Germinal center (tissue), 1 donor: ENCODE measurements around the gene SOD1.
"Not testable (repeated sequence)": the region's sequence is repeated elsewhere in the genome, so short reads cannot be mapped to it uniquely, and the experiment has no call there.

Experiments
- DNase-seq: peaks from one replicate; pipeline ENCODE4 v3.0.0; 2012; ENCODE audit warnings: mixed read lengths, low spot score

Gene SOD1

DNA sequence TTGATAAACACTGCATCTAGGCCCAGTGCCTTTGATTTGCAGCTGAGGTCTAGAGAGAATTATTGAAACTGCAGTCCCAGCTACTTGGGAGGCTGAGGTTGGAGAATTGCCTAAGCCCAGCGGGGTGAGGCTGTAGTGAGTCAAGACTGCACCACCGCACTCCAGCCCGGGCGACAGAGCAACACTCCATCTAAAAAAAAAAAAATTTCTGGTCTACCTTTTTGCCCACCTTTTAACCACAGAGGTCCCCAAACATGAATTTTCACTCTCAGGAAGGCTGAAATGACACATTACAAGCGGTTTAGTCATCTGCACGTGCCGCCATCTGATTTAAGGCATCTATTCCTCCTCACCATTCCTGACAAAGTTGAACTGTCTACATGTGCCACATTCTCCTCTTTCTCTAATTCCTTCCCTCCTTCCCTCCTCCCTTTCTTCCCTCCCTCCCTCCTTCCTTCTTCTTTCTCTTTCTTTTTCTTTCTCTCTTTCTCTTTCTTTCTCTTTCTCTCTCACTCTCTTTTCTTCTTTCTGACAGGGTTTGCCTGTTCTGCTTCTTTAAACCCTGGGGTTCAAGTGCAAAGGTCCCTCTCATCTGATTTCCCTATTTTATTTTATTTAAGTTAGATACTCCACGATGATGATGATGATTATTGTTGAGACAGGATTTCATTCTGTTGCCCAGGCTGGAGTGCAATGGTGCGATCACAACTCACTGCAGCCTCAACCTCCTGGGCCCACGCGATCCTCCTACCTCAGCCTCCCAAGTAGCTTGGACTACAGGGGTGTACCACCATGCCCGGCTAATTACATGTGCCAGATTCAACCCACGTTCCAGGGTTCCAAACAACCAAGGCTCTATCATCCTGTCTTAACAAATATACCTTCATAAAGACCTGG is 3.0 kb upstream of the SOD1 start:
- DNase-seq, result no peak

GRCh38 chr21:31658053-31658452 is 1.4 kb upstream of the SOD1 start:
- no peak for DNase-seq

GRCh38 chr21:31659286-31659535 is 282 bp upstream of the SOD1 start:
- DNase-seq, result no peak

DNA sequence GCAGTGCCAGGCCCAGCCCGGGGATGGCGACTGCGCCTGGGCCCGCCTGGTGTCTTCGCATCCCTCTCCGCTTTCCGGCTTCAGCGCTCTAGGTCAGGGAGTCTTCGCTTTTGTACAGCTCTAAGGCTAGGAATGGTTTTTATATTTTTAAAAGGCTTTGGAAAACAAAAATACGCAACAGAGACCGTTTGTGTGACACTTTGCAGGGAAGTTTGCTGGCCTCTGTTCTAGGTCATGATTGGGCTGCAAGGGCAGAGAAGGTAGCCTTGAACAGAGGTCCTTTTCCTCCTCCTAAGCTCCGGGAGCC is 719 bp downstream of the SOD1 start:
- no peak for DNase-seq

DNA sequence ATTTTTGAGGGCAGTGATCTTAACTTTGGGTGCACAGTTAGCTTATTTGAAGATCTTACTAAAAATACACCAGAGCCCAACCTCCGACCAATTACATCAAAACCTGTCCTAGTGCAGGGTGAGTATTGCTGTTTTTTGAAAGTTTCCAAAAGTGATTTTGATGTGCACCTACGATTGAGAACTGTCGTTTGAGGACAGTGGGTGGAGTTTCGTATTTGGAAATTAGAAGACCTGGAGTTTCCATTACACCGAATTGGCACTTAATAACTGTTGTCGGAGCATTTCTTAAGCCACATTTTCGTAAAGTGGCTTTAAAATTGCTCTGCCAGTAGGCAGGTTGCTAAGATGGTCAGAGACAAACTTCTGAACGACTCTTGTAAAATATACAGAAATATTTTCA is 1.1 kb downstream of the SOD1 start:
- DNase-seq, result no peak

DNA sequence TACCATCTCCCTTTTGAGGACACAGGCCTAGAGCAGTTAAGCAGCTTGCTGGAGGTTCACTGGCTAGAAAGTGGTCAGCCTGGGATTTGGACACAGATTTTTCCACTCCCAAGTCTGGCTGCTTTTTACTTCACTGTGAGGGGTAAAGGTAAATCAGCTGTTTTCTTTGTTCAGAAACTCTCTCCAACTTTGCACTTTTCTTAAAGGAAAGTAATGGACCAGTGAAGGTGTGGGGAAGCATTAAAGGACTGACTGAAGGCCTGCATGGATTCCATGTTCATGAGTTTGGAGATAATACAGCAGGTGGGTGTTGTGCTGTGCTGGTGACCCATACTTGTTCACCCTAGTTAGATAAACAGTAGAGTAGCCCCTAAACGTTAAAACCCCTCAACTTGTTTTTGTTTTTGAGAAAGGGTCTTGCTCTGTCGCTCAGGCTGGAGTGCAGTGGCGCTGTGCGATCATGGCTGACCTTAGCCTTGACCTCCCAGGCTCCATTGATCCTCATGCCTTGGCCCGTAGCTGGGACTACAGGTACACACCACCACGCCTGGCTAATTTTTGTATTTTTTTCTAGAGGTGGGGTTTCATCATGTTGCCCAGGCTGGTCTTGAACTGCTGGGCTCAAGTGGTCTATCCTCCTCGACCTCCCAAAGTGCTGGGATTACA is 4.2 kb downstream of the SOD1 start:
- DNase-seq, result no peak

GRCh38 chr21:31665397-31665796 is 5.9 kb downstream of the SOD1 start:
- DNase-seq, result no peak

- not testable (repeated sequence) for DNase-seq
Measured at GRCh38 chr21:31665869-31666268, 6.4 kb downstream of the SOD1 start.

DNA sequence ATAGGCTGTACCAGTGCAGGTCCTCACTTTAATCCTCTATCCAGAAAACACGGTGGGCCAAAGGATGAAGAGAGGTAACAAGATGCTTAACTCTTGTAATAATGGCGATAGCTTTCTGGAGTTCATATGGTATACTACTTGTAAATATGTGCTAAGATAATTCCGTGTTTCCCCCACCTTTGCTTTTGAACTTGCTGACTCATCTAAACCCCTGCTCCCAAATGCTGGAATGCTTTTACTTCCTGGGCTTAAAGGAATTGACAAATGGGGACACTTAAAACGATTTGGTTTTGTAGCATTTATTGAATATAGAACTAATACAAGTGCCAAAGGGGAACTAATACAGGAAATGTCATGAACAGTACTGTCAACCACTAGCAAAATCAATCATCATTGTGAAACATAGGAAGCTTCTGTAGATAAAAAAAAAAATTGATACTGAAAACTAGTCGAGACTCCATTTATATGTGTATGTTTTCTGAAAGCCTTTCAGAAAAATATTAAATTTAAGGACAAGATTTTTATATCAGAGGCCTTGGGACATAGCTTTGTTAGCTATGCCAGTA is 7.0 kb downstream of the SOD1 start:
- DNase-seq, result no peak

- DNase-seq, result no peak
Measured at GRCh38 chr21:31667132-31667531, 7.6 kb downstream of the SOD1 start.

GRCh38 chr21:31667639-31668038 is 8.1 kb downstream of the SOD1 start:
- no peak for DNase-seq

GRCh38 chr21:31668651-31669491 is 9.4 kb downstream of the SOD1 start:
- DNase-seq, result no peak

DNA sequence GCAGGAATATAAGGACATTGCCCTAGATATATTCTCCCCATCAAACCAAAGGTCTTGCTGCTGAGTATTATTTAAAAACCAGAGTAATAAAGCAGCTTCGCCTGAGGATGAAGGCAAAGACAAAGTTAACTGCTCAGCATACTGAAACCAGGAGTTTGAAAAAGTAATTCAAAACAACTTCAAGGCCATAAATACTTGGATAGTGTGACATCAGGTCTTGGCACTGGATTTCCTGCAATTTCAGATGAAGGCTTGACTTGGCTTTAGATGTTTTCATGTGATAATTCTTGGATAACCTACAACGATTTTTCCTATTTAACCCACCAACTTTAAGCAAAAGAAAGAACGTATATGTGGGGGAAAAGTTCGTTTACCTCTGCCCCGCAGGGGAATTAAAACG is 10.6 kb downstream of the SOD1 start:
- DNase-seq, result no peak

- no peak for DNase-seq
Measured at GRCh38 chr21:31671146-31671716, 11.7 kb downstream of the SOD1 start.

DNA sequence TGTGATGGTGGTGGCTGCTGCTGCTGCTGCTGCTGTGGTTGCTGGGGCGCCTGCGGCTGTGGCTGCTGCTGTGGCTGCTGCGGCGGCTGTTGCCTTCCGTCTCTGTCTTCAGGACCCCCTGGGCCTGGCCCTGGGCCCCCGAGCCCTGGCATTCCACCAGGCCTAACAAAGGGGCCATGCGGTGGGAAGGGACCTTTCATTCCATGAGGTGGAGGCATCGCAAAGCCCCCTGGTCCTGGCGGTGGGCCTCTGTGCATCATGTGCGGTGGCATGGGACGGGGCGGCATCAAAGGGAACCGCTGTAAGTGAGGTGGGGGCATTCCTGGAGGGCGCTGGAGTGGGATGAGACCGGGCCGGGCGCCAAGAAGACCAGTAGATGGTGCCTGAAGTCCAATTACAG is 12.4 kb downstream of the SOD1 start:
- no peak for DNase-seq

- no peak for DNase-seq
Measured at GRCh38 chr21:31673321-31673912, 13.9 kb downstream of the SOD1 start.

DNA sequence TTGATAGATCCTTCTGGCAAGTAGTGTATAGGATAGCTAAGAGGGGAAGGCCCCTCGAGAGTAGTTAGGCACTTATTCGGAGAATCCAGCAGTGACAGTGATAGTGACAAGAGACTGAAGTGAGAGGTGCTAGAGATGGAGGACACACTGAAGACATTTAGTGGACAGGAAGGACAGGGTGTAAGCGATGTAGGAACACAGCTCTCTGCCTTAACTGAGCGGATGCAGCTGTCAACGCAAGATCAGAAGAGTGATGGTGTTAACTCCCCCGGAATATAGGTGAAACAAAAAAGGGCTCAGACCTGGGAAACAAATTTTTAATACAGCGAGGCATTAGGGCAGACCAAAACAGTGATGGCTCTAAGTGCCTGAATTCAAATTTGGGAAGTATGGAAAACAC is 15.8 kb downstream of the SOD1 start:
- no peak for DNase-seq

DNA sequence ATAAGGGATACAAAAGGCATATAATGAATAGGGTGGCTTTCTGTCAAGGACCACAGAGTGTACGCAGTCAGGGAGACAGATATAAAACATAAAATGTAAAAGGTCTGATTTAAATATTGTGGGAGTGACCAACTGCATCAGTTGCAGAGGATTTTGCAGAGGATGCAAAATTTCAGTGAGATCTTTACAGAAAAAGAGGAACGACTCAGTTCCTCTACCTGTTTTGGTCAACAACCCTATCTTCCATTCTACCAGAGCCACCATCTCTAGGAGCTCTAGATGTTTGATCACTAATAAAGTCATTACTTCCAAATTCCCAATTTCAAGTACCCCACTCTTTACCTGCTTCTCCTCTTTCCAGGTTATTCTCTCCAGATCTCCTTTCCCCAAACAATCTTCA is 16.5 kb downstream of the SOD1 start:
- DNase-seq, result peak; percentile 43

DNA sequence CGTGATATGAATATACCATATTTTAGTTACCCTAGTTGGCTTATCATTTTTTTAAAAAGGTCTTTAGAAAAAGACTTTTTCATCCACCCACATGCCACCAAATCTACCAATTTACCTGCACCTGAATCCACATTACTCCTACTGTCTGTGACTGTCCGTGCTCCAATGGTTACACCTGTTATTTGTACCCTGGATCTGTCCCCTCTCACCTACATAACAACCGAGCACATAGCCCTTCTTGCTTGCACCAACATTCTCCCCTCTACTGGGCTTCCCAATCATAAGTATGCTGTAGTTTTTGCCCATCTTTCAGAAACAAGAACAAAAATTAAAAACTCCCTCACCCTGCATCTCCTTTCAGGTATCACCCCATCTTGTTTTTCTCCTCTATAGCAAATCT is 17.6 kb downstream of the SOD1 start:
- no peak for DNase-seq

DNA sequence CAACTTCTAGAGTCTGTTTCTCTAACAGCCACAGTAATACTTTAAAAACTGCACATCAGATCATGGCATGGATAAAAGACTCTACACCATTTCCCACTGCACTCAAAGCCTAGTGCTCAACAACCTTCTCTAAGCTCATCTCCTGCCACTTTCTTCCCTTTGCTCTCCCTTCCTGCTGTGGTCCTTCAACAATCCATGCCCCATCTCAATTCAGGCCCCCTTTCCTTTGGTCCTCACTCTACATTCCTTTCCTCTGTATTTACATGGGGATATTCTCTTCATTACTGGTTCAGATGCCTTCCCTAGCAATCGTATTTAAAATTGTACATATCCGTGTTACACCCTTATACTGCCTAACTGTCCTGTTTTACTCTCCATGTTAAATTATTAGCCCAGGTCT is 19.0 kb downstream of the SOD1 start:
- DNase-seq, result no peak

DNA sequence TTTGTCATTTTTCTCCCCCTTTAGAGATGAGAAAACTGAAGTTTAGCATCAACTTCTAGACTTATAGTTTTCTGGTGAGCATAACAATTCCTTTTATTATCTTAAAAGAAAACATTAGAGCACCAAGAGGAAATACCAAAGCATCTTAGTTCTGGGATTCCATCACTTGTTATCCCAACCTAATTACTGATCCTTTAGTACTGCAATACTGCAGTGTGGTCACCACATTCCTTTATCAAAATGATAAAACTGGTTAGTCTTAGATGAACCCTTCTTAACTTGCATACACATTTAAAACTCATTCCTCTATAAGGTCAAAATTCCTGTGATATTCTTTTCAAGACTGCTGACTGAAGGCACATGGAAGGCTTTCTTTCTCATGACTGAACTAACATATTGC is 23.1 kb downstream of the SOD1 start:
- DNase-seq, result no peak

DNA sequence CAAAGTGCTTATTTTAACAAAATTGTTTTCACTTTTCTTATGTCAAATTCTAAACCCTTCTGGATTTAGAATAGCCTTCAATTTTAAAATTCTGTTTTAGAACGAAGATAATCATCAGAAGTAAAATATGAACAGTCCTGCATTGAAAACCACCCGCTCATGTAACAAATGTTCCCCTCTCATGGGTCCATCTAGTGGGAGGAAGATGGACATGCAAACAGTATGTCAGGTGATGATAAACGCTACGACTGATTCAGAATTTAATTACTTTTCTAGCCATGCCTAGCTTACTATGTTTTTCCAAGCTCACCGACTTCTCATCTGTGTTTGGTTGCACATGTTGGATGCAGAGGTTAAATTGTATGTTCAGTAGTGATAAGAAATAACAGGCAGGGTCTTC is 23.5 kb downstream of the SOD1 start:
- DNase-seq, result no peak
